Suppressor macrophage treated with lipopolysaccharide for 4 hours (primary cell): ENCODE data around the gene KRT3.

Experiments
- DNase-seq: peaks from one replicate; pipeline ENCODE4 v3.0.0-alpha.2; 2020

Gene KRT3

DNA sequence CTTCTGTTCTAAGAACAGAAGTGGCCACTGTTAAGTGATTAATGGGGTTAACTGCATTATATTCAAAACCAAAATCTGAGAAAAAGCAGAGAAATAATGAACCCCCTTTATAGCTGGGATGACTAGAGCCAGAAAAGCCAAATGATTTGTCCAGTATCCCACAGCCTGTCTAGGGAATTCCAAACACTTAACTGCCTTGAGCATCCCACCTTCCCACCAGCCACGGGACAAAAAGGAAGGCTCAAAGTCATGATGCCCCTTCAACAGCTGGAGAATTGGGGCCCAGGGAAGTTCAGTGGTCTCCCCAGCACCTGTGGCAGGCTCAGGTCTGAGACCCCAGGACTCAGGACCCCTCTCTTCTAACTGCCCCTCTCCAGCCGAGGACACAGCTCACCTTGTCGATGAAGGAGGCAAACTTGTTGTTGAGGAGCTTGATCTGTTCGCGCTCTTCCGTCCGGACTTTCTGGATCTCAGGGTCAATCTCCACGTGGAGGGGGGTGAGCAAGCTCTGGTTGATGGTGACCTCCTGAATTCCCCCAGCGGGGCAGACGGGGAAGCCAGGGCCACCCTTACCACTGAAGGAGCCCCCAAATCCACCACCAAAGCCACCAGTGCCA is 17.4 kb upstream of the KRT3 start:
- no peak for DNase-seq

DNA sequence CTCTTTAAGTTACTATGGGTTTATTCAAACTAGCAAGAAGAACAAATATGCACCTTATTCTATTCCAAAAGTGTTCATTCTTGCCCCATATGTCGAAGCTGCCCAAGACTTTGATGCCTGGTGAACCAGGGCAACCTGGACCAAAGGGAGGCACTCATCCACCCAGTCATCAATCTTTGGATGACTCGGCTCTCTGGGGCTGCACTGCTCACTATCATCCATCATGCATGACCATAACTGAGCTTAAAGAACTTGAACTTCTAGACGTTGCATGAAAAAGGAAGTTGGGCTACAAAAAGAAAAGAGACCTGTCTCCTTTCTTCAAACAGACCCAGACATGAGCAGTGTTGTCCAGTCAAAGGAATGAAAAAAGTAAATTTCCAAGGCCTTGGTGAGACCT is 16.8 kb upstream of the KRT3 start:
- DNase-seq: no peak

DNA sequence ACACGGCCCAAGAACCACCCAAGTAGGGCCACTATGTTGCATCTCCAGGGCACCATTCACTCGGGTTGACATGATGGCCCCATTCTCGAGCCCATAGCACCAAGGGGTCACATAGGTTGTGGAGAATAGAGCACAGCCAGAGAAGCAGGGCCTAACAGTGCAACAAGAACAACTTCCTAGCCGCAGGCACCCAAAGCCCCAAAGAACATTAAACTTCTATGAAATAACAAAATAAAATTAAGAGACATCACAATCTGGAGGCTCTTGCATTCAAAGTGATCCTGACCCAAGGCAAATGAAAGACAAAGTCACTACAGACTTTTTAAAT is 16.1 kb upstream of the KRT3 start:
- DNase-seq: no peak

DNA sequence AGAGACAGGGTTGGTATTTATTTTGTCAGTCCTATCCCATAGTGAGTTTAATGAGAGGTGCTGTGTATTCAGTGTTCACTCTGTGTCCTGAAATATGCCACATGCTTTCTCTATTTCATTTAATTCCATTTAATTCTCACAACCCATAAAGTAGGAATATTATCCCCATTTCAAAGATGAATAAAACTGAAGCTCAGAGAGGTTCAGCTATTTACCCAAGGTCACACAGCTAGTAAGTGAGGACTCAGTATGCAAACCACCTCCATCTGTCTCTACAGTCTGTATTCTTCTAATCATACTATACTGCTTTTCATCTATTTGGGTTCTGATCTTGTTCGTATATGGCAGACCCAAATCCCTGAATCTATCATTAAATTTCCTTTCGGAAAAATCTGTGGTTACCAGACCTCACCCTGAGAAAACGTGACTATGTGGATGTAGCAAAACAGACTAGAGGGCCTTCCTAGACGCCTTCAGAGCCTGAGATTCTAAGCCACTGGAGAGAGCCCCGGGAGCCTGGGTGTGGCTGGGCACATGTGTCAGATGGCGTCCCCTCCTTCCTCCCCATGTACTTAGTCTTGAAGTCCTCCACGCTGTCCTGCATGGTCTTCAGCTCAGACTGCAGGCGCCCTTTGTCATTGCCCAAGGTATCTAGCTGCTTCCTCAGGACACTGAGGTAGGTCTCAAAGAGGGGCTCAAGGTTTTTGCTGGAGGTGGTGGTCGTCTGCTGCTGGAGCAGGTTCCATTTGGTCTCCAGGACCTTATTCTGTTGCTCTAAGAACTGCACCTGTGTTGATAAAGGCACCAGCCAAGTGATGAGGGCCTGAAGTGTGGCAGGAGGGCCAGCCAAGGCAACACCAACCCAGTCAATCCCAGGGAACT is 15.5 kb upstream of the KRT3 start:
- no peak for DNase-seq

DNA sequence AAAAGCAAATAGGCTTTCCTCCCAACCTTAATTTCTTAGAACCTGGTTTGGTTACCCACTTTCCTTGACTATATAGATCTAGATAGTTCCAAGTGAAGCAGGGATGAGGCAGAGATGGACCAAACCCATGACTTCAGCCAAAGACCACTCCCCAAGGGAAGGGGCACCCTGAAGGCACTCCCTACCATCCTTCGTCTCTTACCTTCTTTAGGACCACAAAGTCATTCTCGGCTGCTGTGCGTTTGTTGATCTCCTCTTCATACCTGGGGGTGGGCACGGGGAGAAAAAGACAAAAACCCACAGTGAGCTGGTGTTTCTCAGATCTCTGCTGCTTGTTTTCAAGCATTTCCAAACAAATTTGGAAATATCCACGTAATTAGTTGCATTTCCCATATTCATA is 14.6 kb upstream of the KRT3 start:
- no peak for DNase-seq

DNA sequence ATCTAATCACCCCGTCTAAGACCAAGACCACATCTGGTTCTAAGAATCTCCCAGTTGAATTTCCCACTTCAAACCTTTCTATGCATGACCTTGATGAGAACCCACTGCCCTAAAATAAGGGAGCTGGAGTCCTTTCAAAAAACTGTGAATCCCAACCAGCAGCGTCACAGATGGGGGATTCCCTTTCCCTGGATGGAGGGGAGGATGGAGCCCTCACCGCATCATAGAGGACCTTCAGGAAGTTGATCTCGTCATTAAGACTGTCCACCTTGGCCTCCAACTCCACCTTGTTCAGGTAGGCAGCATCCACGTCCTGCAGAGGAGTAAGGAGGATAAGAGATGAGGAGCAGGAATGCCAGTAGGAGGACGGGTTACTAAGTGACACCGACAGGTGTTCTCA is 13.2 kb upstream of the KRT3 start:
- no peak for DNase-seq

DNA sequence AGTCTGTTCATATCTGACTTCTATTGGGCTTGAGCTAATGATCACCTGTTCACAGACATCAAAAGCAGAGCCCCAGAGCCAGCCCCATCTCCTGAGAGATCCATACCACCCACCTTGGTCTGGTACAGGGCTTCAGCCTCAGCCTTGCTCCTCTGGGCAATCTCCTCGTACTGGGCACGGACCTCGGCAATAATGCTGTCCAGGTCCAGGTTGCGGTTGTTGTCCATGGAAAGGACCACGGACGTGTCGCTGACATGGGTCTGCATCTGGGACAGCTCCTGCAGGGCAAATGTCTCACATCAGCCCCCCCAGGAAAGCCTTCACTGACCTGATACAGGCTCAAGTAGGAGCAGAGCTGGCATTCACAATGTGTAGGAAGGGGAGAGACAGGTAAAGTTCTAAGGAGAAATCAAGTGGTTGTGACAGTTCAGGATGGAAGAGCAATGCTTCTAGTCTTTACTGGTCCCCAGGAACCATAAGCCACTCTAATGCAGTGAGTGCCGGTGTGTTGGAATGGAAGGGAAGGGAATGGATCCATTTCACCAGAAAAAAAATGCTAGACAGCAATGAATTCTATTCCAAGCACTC is 12.8 kb upstream of the KRT3 start:
- DNase-seq: no peak

DNA sequence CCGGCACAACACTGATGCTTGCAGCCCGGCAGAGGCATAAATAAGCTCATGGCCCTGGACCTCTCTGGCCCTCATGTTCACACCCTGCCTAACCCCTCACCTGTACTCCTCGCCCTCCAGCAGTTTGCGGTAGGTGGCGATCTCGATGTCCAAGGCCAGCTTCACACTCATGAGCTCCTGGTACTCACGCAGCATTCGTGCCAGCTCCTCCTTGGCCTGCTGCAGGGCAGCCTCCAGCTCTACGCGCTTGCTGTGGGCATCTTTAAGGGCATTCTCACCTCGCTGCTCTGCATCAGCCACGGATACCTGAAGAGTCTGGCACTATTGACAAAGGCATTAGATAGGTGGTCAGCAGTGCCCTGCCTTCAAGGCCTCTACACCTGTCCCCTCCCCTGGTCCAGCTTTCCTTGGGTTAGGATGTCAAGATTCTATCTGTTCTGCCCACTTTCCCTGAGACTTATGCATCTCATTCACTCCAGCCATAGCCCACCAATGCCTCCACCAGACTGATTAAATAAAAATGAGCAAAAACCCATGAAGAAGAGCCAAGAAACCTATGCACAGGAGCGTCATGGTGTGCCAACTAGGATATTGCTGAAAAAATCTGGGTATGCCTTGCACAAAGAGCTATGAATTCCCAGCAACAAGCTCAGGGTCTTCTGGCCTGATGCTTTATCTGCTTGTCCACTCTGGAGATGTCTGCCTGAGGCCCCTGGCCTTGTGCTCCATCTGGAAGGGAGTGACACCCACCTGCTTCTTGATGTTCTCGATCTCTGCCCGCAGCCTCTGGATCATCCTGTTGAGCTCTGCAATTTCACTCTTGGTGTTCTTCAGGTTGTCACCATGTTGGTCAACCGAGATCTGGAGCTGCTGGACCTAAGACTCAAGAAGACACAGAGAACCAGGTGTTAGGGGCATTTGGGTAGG is 11.9 kb upstream of the KRT3 start:
- DNase-seq: no peak

DNA sequence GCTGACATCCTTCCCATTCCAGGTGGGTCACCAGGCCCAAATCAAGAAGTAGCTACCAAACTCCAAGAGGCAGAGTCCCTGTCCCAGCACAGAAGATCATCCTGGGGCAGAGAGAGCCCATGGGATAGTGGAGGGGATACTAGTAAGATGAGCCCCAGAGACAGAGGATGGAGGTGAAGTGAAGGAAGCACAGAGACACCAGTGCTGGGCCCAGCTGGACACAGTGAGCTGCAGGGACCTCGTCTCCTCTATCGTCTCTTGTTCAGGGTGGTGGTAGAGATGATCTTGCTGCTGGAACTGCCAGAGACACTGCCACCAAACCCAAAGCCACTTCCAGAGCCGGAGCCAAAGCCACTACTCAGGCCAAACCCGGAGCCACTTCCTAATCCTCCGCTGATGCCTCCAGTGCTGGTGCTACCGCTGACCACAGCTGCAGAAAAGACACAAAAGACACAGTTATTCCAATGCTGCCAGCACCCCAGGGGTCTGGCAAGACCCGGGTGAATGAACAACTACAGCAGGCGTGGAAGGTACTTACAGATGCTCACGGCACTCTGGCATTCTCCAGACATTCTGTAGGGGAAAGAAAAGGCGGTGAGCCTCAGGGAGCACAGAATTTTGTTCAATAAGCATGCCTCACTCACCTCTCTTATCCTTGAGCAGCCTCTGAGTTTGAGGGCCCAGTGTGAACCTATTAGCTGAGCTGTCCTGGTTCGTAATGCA is 11.1 kb upstream of the KRT3 start:
- DNase-seq: no peak

DNA sequence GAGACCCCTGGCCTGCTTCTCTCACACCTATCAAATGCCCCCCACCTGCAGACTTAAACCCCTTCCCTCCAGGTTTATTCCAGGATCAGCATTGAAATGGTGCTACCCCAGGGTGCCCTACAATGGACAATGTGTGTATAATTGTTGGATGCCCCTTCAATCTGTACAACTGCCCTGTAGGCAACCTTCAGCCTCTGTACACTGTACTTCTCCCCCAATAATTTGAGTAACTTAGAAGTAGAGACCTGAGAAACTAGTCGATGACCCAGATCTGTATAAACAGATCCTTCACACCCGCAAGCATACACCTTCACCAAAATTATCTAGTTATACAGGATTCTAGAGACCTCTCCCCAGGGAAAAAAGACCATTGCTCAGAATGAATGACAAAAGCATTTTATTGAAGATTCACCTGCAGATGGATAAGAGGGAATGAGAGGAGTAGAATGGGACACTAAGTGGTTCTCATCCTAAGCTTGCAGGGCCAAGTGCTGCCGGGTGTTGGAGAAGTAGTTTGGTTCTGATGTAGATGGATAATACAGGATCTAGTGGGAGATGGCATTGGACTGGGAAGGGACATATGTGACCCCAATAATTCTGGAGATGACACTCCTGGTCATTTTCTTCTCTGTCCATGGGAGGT is 10.4 kb upstream of the KRT3 start:
- no peak for DNase-seq

DNA sequence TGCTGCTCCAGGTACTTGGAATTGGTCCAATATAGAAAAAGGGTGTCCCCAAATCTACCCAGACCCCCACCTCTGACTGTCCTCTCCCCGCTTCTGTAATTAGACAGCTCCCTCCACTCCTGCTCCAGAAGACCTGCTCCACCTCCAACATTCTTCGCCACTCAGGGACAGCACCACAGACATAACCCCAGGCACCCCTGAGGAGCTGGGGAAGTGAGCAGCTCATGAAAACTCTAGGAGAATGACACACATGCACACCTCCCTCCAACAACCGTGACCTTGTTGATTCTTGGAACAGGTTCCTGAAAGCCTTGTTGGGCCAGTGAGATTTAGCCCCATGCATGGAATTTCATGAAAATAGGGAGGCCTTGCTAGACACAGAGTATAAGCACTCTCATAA is 9.8 kb upstream of the KRT3 start:
- DNase-seq: no peak

DNA sequence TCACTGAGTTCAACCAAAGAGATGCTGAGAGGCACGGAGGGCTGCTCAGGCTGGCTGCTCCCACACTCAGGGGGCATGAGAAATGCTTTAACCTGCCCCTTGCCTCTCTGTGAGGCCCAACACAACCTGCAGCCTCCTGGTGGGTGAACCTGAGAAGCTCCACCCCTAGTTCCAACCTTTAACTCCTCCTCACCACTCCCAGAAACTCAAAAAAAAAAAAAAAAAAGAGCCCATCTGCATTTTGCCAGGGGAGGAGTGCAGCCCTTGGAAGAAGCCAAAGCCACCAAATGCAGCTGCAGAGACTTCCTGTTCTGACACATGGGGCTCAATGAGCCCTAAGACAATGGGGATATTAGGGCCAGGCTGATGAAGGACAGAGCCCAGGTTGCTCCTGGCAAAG is 9.1 kb upstream of the KRT3 start:
- DNase-seq: no peak

DNA sequence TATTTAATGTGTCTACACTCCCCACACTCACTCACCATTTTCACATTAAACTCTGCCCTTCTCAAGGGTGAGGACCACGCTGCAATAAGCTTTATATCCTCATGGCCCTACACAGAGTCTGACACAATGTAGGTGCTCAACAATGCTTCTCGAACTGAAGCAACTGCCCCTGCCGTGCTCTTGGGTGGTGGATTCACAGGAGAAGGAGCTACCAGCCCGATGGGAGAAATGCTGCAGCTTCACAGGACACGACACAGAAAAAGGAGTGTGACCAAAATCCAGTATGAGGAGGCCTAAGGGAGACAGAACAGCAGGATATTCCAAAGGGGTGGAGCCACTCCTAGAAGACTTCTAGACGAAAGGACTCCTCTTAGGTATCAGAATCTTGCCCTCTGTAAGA is 6.5 kb upstream of the KRT3 start:
- no peak for DNase-seq

DNA sequence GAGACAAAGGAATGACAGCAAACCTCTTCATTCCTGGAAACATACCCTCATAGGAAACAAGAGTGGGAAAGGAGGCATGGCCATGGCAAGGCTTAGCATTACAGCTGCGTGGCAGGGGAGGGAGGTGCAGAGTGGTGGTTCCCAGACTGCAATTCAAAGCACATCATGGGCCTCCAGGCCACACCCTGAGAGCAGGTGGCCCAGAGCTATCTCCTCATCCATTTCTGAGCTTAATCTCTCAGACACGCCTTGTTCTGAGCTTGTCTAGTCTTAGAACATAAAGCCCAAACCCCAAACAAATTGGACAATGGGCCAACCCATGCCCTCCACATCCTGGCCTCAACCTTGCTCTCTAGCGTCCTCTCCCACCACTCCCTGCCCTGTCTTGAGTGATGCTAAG is 5.9 kb upstream of the KRT3 start:
- no peak for DNase-seq

DNA sequence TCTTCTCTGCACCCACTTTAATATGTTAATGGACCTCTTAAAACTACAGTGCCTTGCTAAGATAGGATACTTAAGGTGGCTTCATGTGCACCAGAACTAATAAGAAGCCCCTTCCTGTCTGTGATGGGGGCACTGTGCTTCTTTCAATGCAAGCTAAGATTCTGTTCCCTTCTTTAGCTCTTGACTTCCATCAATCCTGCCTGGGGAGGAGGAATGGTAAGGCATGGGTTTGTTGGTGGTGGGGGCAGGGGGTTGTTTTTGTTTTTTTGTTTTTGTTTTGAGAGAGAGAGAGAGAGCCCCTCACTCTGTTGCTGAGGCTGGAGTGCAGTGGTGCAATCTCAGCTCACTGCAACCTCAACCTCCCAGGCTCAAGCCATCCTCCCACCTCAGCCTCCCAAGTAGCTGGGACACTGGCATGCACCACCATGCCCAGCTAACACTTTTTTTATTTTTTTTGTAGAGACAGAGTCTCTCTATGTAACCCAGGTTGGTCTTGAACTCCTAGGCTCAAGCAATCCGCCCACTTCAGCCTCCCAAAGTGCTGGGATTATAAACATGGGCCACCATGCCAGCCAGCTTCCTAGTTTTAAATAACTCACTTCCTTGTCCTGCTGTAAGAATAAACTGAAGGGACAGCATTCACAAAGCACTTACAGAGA is 4.5 kb upstream of the KRT3 start:
- no peak for DNase-seq

DNA sequence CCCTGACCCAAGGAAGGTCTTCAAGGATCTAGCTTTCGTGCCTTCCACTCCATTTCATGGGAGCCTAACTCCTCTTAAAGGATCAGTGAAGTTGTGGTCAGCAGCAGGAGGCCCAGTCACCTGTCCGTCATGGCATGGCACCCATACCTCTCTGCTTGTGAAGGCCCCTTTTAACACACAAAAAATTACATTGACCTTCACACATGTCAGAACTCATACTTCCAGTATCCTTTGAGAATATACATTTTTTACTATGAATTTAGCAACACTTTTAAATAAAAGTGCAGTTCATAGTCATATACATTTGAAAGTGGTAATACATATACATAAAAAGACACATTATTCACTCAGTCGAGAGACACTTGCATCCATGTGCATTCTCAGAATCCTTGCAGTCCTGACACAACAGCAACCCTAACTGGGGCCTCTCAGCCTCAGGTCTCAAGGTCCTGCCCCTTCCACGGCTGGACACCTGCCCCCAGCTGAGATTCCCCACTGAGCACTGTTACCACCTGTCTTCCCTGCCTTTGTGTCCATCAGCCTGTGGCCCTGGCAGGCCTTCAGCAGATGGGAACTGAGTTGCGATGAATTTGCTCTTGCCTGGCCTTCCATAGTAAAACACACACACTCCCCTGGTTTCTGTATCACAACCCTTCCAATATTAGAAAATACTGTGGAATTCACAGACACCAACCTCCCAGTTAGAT is 3.7 kb upstream of the KRT3 start:
- no peak for DNase-seq

DNA sequence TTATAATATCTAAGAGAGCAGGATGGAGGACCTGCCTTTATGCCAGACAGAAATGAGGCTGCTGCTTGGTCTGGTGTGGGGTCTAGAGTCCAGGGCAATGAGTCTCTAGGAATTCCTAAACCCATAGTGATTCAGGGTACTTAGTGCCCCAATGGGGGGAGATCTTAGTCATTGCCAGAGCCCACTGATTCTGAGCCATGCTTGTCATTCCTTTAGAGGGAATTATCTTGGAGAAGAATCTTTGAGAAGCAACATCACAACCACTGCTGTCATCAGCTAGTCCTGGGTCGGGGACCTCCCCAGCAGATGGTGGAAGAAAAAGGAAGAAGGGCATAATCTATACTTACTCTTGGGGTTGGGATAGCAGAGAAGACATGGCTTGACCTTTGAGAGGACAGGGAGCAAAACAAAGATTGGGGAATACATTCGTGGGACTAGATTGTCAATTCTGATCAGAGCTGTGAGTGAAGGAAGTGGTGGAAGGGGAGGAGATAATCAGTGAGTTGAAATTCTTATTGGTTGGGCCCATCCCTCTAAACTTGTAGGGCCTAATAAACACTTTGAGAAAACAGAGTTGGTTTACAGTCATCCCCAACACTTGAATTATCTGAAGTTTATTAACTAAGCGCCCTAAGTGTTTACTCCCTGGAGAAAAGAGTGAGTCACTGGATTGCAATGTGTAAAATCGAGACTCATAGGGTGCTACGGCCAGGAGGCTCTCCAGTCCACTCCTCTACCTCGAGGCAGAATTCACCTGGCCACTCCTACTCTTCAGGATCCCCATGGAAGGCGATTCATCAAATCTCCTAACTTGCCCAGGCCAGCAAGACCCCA is 3.0 kb upstream of the KRT3 start:
- no peak for DNase-seq

DNA sequence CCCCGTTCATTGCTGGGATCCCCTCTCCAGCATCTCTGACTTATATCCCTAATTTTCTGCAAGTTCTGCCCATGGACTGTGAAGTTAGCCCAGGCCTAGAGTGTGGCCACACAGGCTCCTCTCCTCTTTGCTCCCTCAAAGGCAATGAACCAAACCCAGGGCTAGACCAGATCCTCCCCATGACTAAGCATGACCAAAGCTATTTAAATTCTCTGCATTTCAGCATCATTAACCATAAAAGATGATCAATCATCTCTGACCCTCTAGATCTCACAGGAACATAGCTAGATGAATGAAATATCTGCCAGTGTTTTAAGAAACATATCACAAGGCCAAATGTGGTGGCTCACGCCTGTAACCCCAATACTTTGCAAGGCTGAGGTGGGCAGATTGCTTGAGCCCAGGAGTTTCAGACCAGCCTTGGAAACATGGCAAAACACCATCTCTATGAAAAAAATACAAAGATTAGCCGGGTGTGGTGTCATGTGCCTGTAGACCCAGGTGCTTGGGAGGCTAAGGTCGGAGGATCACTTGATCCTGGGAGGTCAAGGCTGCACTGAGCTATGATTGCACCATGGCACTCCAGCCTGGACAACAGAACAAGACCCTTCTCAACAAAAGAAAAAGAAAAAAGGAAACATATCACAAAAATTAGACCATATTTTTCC is 2.2 kb upstream of the KRT3 start:
- no peak for DNase-seq

DNA sequence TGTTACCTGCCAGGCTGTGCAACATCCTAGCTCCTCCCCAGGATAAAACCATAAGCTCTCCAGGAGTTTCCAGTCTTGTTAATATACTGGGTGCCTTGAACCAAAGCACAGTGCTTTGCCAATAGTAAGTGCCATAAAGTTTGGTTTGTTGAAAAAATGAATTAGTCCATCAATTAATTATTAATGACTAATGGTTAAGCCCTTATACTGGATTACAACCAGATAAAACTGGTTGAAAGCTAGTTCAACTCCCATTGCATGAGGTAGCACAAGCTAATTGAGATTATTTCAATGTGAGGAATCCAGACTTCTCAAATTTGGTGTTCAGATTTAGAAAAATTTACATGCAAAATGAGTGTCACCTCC is 1.6 kb upstream of the KRT3 start:
- DNase-seq: no peak
